ENCODE data around the gene HIBCH. TPM values are rescaled to one million over a fixed set of nuclear protein-coding genes. Genes with fewer than 3 reads are reported as not detected.

HIBCH gene
- total RNA-seq, 1 donor from 2014 or later = 33.7 TPM

GRCh38 chr2:190169221-190170072 is 150.2 kb downstream of the HIBCH start:
- Mint-ChIP-seq H3K27me3 (ENCODE audit: low read depth) (no peaks in the 10 kb centered on the region), H3K9me3 (peaks cover 13% of the 10 kb centered on the region), H3K36me3 (ENCODE audit: low read depth) (peaks cover 2% of the 10 kb centered on the region), H3K4me3 (no peak overlapping the region), H3K27ac (ENCODE audit: unreplicated experiment) (no peak overlapping the region), H3K4me1 (no peaks in the 10 kb centered on the region)
- TF ChIP-seq CTCF (conservative IDR thresholded peaks at IDR 0.05) = no peak
- DNase-seq (ENCODE audit: low read depth, low spot score) = no peak

- H3K27me3 Mint-ChIP-seq (ENCODE audit: low read depth) = no peaks in the 10 kb centered on the region
- no peak overlapping the region for H3K4me3 Mint-ChIP-seq
- no peak for TF ChIP-seq CTCF (conservative IDR thresholded peaks at IDR 0.05)
- H3K36me3 Mint-ChIP-seq (ENCODE audit: low read depth) = peaks cover 2% of the 10 kb centered on the region
- peaks cover 3% of the 10 kb centered on the region for H3K9me3 Mint-ChIP-seq
- no peak for DNase-seq (ENCODE audit: low read depth, low spot score)
- H3K27ac Mint-ChIP-seq (ENCODE audit: unreplicated experiment) = no peak overlapping the region
- no peaks in the 10 kb centered on the region for H3K4me1 Mint-ChIP-seq
Measured at GRCh38 chr2:190167702-190168101, 151.9 kb downstream of the HIBCH start.

- Mint-ChIP-seq H3K4me3 (no peak overlapping the region), H3K4me1 (no peaks in the 10 kb centered on the region), H3K27ac (ENCODE audit: unreplicated experiment) (no peak overlapping the region), H3K9me3 (peaks cover 3% of the 10 kb centered on the region), H3K27me3 (ENCODE audit: low read depth) (no peaks in the 10 kb centered on the region), H3K36me3 (ENCODE audit: low read depth) (peaks cover 2% of the 10 kb centered on the region)
- TF ChIP-seq CTCF (conservative IDR thresholded peaks at IDR 0.05) = no peak
- DNase-seq (ENCODE audit: low read depth, low spot score) = no peak
Measured at GRCh38 chr2:190165491-190165890, 154.1 kb downstream of the HIBCH start.

- no peak overlapping the region for H3K4me3 Mint-ChIP-seq
Measured at GRCh38 chr2:190162851-190163250, 156.8 kb downstream of the HIBCH start.

GRCh38 chr2:190159453-190159852 is 160.2 kb downstream of the HIBCH start:
- no peak for TF ChIP-seq CTCF (conservative IDR thresholded peaks at IDR 0.05)

More at GRCh38 chr2:190162851-190163250, 156.8 kb downstream of the HIBCH start:
- no peak for DNase-seq (ENCODE audit: low read depth, low spot score)
- H3K36me3 Mint-ChIP-seq (ENCODE audit: low read depth) = no peaks in the 10 kb centered on the region
- H3K27me3 Mint-ChIP-seq (ENCODE audit: low read depth) = no peaks in the 10 kb centered on the region
- H3K9me3 Mint-ChIP-seq = no peaks in the 10 kb centered on the region
- peaks cover 5% of the 10 kb centered on the region for H3K4me1 Mint-ChIP-seq
- no peak overlapping the region for H3K27ac Mint-ChIP-seq (ENCODE audit: unreplicated experiment)
- TF ChIP-seq CTCF (conservative IDR thresholded peaks at IDR 0.05) = no peak

More at GRCh38 chr2:190159453-190159852, 160.2 kb downstream of the HIBCH start:
- H3K4me3 Mint-ChIP-seq = no peak overlapping the region
- H3K27ac Mint-ChIP-seq (ENCODE audit: unreplicated experiment) = no peak overlapping the region
- no peak for DNase-seq (ENCODE audit: low read depth, low spot score)
- H3K27me3 Mint-ChIP-seq (ENCODE audit: low read depth) = no peaks in the 10 kb centered on the region
- no peaks in the 10 kb centered on the region for H3K9me3 Mint-ChIP-seq
- peaks cover 5% of the 10 kb centered on the region for H3K4me1 Mint-ChIP-seq
- H3K36me3 Mint-ChIP-seq (ENCODE audit: low read depth) = no peaks in the 10 kb centered on the region

Measured in neural crest cell (in vitro differentiated cells).